ENCODE measurements around the gene CT47C1. TPM values are rescaled to one million over a fixed set of nuclear protein-coding genes. Genes with fewer than 3 reads are reported as not detected.
A peak's percentile ranks its signal among the peaks of the same experiment; 100 is the strongest.

The CT47C1 gene
- total and polyA plus RNA-seq, 2 of the 13 experiments (the other 11 are each of a cell fraction or from before 2014, with no cell fraction given) = not detected

DNA sequence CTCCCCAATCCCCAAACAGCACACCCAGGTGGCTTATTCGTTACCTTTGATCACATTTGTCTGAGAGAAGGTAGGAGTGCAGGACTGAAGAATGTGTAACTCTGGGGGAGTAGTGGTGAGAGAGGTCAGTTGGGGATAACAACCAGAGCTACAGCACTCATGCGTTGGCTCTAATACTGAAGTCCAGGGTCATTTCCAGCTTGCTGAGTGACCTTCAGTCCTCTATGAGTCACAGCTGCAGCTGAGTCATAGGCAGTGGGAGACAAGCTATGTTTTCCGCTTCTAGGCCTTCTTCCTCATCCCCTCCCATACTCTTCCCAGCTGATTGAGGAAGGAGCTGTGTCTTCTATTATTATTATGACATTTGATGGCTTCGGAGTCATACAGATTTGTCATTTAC is 31.6 kb upstream of the CT47C1 start (continued):
- TF ChIP-seq SRSF4 (IDR thresholded peaks at IDR 0.05; ENCODE audit: low read depth, low read length, poor library complexity, severe bottlenecking) = no peak
- TF ChIP-seq, protein P1, sequence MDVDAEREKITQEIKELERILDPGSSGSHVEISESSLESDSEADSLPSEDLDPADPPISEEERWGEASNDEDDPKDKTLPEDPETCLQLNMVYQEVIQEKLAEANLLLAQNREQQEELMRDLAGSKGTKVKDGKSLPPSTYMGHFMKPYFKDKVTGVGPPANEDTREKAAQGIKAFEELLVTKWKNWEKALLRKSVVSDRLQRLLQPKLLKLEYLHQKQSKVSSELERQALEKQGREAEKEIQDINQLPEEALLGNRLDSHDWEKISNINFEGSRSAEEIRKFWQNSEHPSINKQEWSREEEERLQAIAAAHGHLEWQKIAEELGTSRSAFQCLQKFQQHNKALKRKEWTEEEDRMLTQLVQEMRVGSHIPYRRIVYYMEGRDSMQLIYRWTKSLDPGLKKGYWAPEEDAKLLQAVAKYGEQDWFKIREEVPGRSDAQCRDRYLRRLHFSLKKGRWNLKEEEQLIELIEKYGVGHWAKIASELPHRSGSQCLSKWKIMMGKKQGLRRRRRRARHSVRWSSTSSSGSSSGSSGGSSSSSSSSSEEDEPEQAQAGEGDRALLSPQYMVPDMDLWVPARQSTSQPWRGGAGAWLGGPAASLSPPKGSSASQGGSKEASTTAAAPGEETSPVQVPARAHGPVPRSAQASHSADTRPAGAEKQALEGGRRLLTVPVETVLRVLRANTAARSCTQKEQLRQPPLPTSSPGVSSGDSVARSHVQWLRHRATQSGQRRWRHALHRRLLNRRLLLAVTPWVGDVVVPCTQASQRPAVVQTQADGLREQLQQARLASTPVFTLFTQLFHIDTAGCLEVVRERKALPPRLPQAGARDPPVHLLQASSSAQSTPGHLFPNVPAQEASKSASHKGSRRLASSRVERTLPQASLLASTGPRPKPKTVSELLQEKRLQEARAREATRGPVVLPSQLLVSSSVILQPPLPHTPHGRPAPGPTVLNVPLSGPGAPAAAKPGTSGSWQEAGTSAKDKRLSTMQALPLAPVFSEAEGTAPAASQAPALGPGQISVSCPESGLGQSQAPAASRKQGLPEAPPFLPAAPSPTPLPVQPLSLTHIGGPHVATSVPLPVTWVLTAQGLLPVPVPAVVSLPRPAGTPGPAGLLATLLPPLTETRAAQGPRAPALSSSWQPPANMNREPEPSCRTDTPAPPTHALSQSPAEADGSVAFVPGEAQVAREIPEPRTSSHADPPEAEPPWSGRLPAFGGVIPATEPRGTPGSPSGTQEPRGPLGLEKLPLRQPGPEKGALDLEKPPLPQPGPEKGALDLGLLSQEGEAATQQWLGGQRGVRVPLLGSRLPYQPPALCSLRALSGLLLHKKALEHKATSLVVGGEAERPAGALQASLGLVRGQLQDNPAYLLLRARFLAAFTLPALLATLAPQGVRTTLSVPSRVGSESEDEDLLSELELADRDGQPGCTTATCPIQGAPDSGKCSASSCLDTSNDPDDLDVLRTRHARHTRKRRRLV (CRISPR knock-in tag; IDR thresholded peaks at IDR 0.05) = no peak
- TF ChIP-seq NR1H2 (CRISPR knock-in tag; IDR thresholded peaks at IDR 0.05; ENCODE audit: borderline replicate concordance, low read depth) = no peak
- no peak for TF ChIP-seq SAFB2 (CRISPR knock-in tag; IDR thresholded peaks at IDR 0.05; ENCODE audit: borderline replicate concordance, low read depth)
- TF ChIP-seq ARNT (IDR thresholded peaks at IDR 0.05) = no peak
- 0 out of 2 replicates have a peak, but pooled peaks have one; percentile 24 for TF ChIP-seq IRF2 (CRISPR knock-in tag; IDR thresholded peaks at IDR 0.05)
- TF ChIP-seq ZNF670 (CRISPR knock-in tag; IDR thresholded peaks at IDR 0.05; ENCODE audit: borderline replicate concordance) = no peak
- no peak for TF ChIP-seq DDIT3 (CRISPR knock-in tag; IDR thresholded peaks at IDR 0.05)
- TF ChIP-seq RFXAP (CRISPR knock-in tag; IDR thresholded peaks at IDR 0.05; ENCODE audit: borderline replicate concordance) = no peak
- no peak for TF ChIP-seq ZUFSP (CRISPR knock-in tag; IDR thresholded peaks at IDR 0.05; ENCODE audit: borderline replicate concordance)
- TF ChIP-seq ZNF83 (CRISPR knock-in tag; IDR thresholded peaks at IDR 0.05; ENCODE audit: borderline replicate concordance) = no peak
- no peak for TF ChIP-seq SRF (IDR thresholded peaks at IDR 0.05; ENCODE audit: low read depth, low read length)
- TF ChIP-seq FUBP1 (CRISPR knock-in tag; IDR thresholded peaks at IDR 0.05; ENCODE audit: borderline replicate concordance) = no peak
- no peak for TF ChIP-seq RBM22 (optimal IDR thresholded peaks at IDR 0.05; ENCODE audit: low read length)
- no peak for TF ChIP-seq FIP1L1 (IDR thresholded peaks at IDR 0.05; ENCODE audit: borderline replicate concordance, insufficient read depth, low read depth, low read length)
- no peak for TF ChIP-seq YY1 (IDR thresholded peaks at IDR 0.05; ENCODE audit: insufficient read depth, insufficient replicate concordance, low read depth, low read length)
- TF ChIP-seq SKIL (CRISPR knock-in tag; IDR thresholded peaks at IDR 0.05; ENCODE audit: borderline replicate concordance) = peak; percentile 62; the same call in 1 of the 2 replicates

Measured in HepG2 (cell line).